A673 (cell line): ENCODE data around the gene GON4L.

Experiments used
- EZH2 ChIP-seq: fragments of 200-600 bp; sonication (generic); IDR thresholded peaks from 2 replicates; pipeline ENCODE4 v1.6.1; 2017; ENCODE audit warnings: borderline replicate concordance, low read depth, mild to moderate bottlenecking, mixed read lengths, antibody characterized with exemption, low read length; ENCODE audit not compliant: poor library complexity, severe bottlenecking
- TF ChIP-seq, protein P1 (sequence below): fragments of 300-800, 200-600 bp; sonication (generic); conservative IDR thresholded peaks from 2 replicates; pipeline ENCODE4 v1.5.1; 2017; ENCODE audit warnings: low read depth, mild to moderate bottlenecking, antibody characterized with exemption, low read length, moderate library complexity, mixed read lengths

DNA sequence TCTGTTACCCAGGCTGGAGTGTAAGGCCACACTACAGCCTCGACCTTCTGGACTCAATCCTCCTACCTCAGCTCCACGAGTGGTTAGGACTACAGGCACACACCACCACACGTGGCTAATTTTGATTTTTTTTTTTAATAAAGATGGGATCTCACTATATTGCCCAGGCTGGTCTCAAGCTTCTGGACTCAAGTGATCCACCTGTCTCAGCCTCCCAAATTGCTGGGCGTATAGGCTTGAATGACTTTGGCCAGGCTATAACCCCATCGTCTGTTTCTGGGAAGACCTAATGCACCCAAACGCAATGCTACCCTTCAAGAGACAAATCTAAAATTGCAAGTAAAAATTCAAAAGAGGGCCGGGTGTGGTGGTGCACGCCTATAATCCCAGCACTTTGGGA lies 116.0 kb downstream of the GON4L start:
- TF ChIP-seq, protein P1, sequence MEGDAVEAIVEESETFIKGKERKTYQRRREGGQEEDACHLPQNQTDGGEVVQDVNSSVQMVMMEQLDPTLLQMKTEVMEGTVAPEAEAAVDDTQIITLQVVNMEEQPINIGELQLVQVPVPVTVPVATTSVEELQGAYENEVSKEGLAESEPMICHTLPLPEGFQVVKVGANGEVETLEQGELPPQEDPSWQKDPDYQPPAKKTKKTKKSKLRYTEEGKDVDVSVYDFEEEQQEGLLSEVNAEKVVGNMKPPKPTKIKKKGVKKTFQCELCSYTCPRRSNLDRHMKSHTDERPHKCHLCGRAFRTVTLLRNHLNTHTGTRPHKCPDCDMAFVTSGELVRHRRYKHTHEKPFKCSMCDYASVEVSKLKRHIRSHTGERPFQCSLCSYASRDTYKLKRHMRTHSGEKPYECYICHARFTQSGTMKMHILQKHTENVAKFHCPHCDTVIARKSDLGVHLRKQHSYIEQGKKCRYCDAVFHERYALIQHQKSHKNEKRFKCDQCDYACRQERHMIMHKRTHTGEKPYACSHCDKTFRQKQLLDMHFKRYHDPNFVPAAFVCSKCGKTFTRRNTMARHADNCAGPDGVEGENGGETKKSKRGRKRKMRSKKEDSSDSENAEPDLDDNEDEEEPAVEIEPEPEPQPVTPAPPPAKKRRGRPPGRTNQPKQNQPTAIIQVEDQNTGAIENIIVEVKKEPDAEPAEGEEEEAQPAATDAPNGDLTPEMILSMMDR, result no peak
- no peak for TF ChIP-seq EZH2
